K562 (cell line): ENCODE measurements around the gene LCN15. TPM values are rescaled to one million over a fixed set of nuclear protein-coding genes. Genes with fewer than 3 reads are reported as not detected.

Source experiments
- ATAC-seq: fragments of 200-7000 bp; cut with Tn5 transposase; 3 replicates; pipeline ENCODE4 v1.9.1; 2020; ENCODE audit warnings: moderate library complexity
- BruUV-seq: library from RNA; stranded (reverse); fragments of 400-500 nt; replicated peaks from 2 replicates; lab custom pipeline; 2021; lab: Mats Ljungman, UMichigan
- CTCF ChIA-PET: fragments of 300-600 bp; formaldehyde crosslinking; extraction: SDS; loops from one replicate; lab custom pipeline; 2021; ENCODE audit warnings: low intra/inter-chr PET ratio; lab: Yijun Ruan, JAX
- POLR2A ChIA-PET: fragments of 300-600, 350-650 bp; sonication (Branson Sonifier 250); formaldehyde crosslinking; extraction: SDS; loops from one replicate; lab custom pipeline; 2021; ENCODE audit warnings: antibody characterized with exemption, inconsistent platforms; lab: Yijun Ruan, JAX
- DNase-seq, 4 experiments: peaks; one replicate each; pipeline versions ENCODE4 v3.0.0 to v3.0.0-alpha.2; 2011 to 2018; ENCODE audit warnings: low spot score in 3 of 4, mixed read lengths in 3 of 4; ENCODE audit errors: extremely low read depth in 1 of 4
- FAIRE-seq: peaks from 2 replicates; lab custom pipeline; 2011; peaks lifted over from hg19 to GRCh38; lab: Jason Lieb, UNC
- H2AFZ ChIP-seq: 2 replicates; pipeline ENCODE4 v1.6.0; 2011; ENCODE audit warnings: low read depth, low read length, control low read depth, inconsistent platforms
- H3K27ac ChIP-seq: fragments of 200-600 bp; 3 replicates; pipeline ENCODE4 v1.8.0; 2011; ENCODE audit warnings: low read depth, mild to moderate bottlenecking, control low read depth, inconsistent platforms, low read length, moderate library complexity, mixed read lengths; ENCODE audit errors: extremely low read depth
- H3K27me3 ChIP-seq, 2 experiments: fragments of 300-600 bp in 1 of 2; 2 replicates in 1 of 2; 3 replicates in 1 of 2; pipeline versions ENCODE4 v1.6.0 to v1.8.0; 2011; ENCODE audit warnings: inconsistent platforms in 2 of 2, low read length in 2 of 2, mild to moderate bottlenecking in 1 of 2, mixed read lengths in 1 of 2, moderate library complexity in 1 of 2; ENCODE audit not compliant: control insufficient read depth in 2 of 2, insufficient read depth in 2 of 2
- H3K36me3 ChIP-seq: fragments of 300-600 bp; 3 replicates; pipeline ENCODE4 v1.8.0; 2011; ENCODE audit warnings: mild to moderate bottlenecking, low read length, inconsistent platforms; ENCODE audit not compliant: control insufficient read depth, insufficient read depth
- H3K4me1 ChIP-seq, 2 experiments: fragments of 200-600 bp in 1 of 2; replicated peaks in 1 of 2; 2 replicates in 1 of 2; 3 replicates in 1 of 2; pipeline versions ENCODE4 v1.5.1 to v1.8.0; 2011; ENCODE audit warnings: inconsistent platforms in 2 of 2, low read length in 2 of 2, mild to moderate bottlenecking in 1 of 2, mixed read lengths in 1 of 2, moderate library complexity in 1 of 2; ENCODE audit not compliant: control insufficient read depth in 2 of 2, insufficient read depth in 2 of 2
- H3K4me2 ChIP-seq: 2 replicates; pipeline ENCODE4 v1.6.1; 2011; ENCODE audit warnings: low read length, control low read depth, inconsistent platforms, mixed read lengths; ENCODE audit not compliant: insufficient read depth
- H3K4me3 ChIP-seq: fragments of 200-600 bp; sonication (generic), shearing (Covaris generic); 2 replicates; pipeline ENCODE4 v1.5.1; 2016; ENCODE audit warnings: control low read depth, inconsistent platforms
- H3K79me2 ChIP-seq: fragments of 200-600 bp; 3 replicates; pipeline ENCODE4 v1.8.0; 2011; ENCODE audit warnings: low read length, inconsistent platforms; ENCODE audit not compliant: control insufficient read depth, insufficient read depth
- H3K9ac ChIP-seq, 2 experiments: 2 replicates each; pipeline versions ENCODE4 v1.6.0 to v1.6.1; 2011; ENCODE audit warnings: low read depth in 2 of 2, low read length in 2 of 2, control low read depth in 1 of 2, inconsistent platforms in 1 of 2, mild to moderate bottlenecking in 1 of 2, mixed read lengths in 1 of 2; ENCODE audit not compliant: insufficient read depth in 1 of 2
- H3K9me1 ChIP-seq: one replicate; pipeline ENCODE4 v1.6.0; 2011; ENCODE audit warnings: inconsistent platforms, mild to moderate bottlenecking, low read length, moderate library complexity; ENCODE audit not compliant: control insufficient read depth, insufficient read depth
- H3K9me3 ChIP-seq: replicated peaks from 2 replicates; pipeline ENCODE4 v1.5.1; 2011; ENCODE audit warnings: low read depth, low read length, inconsistent platforms; ENCODE audit not compliant: control insufficient read depth, insufficient read depth
- H4K20me1 ChIP-seq: replicated peaks from 2 replicates; pipeline ENCODE4 v1.6.1; 2011; ENCODE audit warnings: low read length, inconsistent platforms, mixed read lengths; ENCODE audit not compliant: control insufficient read depth, insufficient read depth
- FOXP1 ChIP-seq: sonication (generic); formaldehyde crosslinking; IDR thresholded peaks from 2 replicates; pipeline ENCODE4 v1.8.0; 2022; ENCODE audit warnings: mild to moderate bottlenecking, missing genetic modification reagents
- PTBP1 ChIP-seq: fragments of 200-400 bp; formaldehyde crosslinking; IDR thresholded peaks from 2 replicates; pipeline ENCODE4 v1.6.1; 2017; ENCODE audit warnings: low read depth, low read length
- WGBS: fragments of 100-300 bp; shearing (Covaris generic); methylation state at CpG from one replicate; pipeline ENCODE4 v1.1.6; 2016; ENCODE audit warnings: low coverage, mixed read lengths; ENCODE audit not compliant: insufficient coverage; ENCODE audit errors: missing lambda C conversion rate; 5-methylcytosine and 5-hydroxymethylcytosine counted together
- in situ Hi-C: fragments of 300-500 bp; cut with MboI; formaldehyde crosslinking; loops from 4 replicates; pipeline ENCODE4 v1.15.0; 2018; ENCODE audit warnings: inconsistent platforms, mixed read lengths
- intact Hi-C: fragments of 100-400 bp; cut with micrococcal nuclease; formaldehyde crosslinking; loops from 2 replicates; pipeline ENCODE4 v1.14.2; 2022
- polyA plus RNA-seq, 8 experiments: library from polyadenylated mRNA; depleted of rRNA in 4 of 8; stranded (reverse) in 5 of 8; unstranded in 3 of 8; fragments of >200 nt; fragmentation: Nextera tagmentation in 2 of 8; fragmentation: Illumina TruSeq in 1 of 8; extraction: Ambion mirVana in 2 of 8; extraction: Trizol in 1 of 8; gene quantifications; 2 replicates each; pipeline versions ENCODE4 v1.2.1 to v1.2.3, GENCODE V29; 2011 to 2014; ENCODE audit warnings: inconsistent platforms in 1 of 8, missing spikeins in 1 of 8
- total RNA-seq, 7 experiments: library from RNA; depleted of rRNA in 6 of 7; stranded (reverse); fragments of >200 nt in 6 of 7; fragmentation: Illumina TruSeq in 2 of 7; extraction: Trizol in 2 of 7; gene quantifications; 2 replicates each; pipeline versions ENCODE4 v1.2.1 to v1.2.3, GENCODE V29; 2011 to 2021; ENCODE audit warnings: low replicate concordance in 1 of 7
- TF ChIP-seq, protein P1 (sequence below): fragments of 250-450 bp; sonication (Bioruptor Pico); IDR thresholded peaks from 2 replicates; pipeline ENCODE4 v1.4.0; 2020; ENCODE audit warnings: mild to moderate bottlenecking
- TF ChIP-seq, protein P2 (sequence below), 2 experiments: fragments of 450-650 bp; formaldehyde crosslinking in 1 of 2; IDR thresholded peaks; 2 replicates each; pipeline versions ENCODE4 v1.4.0 to v1.6.1; 2014 to 2020; ENCODE audit warnings: mild to moderate bottlenecking in 2 of 2, borderline replicate concordance in 1 of 2, low read depth in 1 of 2
- TF ChIP-seq, protein P3 (sequence below): sonication (generic); formaldehyde crosslinking; IDR thresholded peaks from 2 replicates; pipeline ENCODE4 v1.8.1; 2023; ENCODE audit warnings: mild to moderate bottlenecking, missing genetic modification reagents
- TF ChIP-seq, protein P4 (sequence below): sonication (generic); formaldehyde crosslinking; IDR thresholded peaks from 2 replicates; pipeline ENCODE4 v1.5.0; 2020; ENCODE audit warnings: missing genetic modification reagents

LCN15 gene
- total and polyA plus RNA-seq, 9 of the 15 experiments (the other 6 are each of a cell fraction or from before 2014, with no cell fraction given), result 0.66 TPM; not detected in 8

DNA sequence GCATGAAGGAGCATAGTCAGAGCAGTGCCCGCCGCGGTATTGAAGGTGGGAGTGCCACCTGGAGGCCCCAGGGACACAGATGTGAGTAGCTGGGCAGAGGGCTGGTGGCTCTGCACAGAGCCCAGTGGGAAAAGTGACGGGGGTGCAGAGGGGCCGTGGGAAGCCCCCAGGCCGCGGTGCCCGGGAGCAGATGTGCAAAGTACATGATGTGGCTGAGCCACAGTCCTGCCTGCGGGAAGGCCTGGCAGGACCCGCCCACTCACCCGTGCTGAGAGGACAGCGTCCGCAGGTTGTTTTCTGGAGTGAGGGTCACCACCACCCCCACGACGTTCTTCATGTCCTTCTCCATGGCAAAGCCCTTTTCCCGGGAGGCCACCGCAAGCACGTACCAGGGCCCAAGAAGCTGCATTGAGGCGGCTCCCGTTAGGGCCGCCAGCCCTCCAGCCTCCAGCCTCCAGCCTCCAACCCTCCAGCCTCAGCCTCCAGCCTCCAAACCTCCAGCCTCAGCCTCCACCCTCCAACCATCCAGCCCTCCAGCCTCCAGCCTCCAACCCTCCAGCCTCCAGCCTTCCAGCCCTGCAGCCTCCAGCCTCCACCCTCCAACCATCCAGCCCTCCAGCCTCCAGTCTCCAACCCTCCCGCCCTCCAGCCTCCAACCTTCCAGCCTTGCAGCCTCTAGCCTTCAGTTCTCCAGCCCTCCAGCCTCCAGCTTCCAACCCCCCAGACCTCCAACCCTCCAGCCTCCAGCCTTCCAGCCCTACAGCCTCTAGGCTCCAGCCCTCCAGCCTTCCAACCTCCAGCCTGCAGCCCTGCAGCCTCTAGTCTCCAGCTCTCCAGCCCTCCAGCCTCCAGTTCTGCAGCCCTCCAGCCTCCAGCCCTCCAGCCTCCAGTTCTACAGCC, 16.9 kb downstream of the LCN15 start:
- no TSS peak for BruUV-seq
- Histone ChIP-seq H4K20me1 (no peaks in the 10 kb centered on the region), H3K9me3 (0 out of 2 replicates have a peak, but pooled peaks cover 7% of the 10 kb centered on the region), H3K9me1 (no peaks in the 10 kb centered on the region), H3K79me2 (no peaks in the 10 kb centered on the region), H3K36me3 (no peaks in the 10 kb centered on the region), H3K4me2 (no peak overlapping the region), H3K9ac (no peak overlapping the region), H2AFZ (no peak overlapping the region), H3K27ac (no peak overlapping the region), H3K27me3 (no peaks in the 10 kb centered on the region), H3K4me3 (no peak overlapping the region), H3K4me1 (peaks cover 7 to 70% of the 10 kb centered on the region in 2 experiments)
- in situ Hi-C loops (no loop called here), intact Hi-C loops (no loop called here)
- ATAC-seq (no peak), FAIRE-seq (no peak), DNase-seq (no peak)
- POLR2A ChIA-PET, result interaction anchor here (1.0 to 1.3 kb wide), 2 partner anchors 12 to 13 kb away, joined by 3 read pairs; no protein-coding TSS in a partner anchor
- 53% methylated on average over 13 of the region's 22 CpGs for WGBS
- CTCF ChIA-PET, result no interaction called here
- TF ChIP-seq, protein P1, sequence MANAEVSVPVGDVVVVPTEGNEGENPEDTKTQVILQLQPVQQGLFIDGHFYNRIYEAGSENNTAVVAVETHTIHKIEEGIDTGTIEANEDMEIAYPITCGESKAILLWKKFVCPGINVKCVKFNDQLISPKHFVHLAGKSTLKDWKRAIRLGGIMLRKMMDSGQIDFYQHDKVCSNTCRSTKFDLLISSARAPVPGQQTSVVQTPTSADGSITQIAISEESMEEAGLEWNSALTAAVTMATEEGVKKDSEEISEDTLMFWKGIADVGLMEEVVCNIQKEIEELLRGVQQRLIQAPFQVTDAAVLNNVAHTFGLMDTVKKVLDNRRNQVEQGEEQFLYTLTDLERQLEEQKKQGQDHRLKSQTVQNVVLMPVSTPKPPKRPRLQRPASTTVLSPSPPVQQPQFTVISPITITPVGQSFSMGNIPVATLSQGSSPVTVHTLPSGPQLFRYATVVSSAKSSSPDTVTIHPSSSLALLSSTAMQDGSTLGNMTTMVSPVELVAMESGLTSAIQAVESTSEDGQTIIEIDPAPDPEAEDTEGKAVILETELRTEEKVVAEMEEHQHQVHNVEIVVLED (CRISPR knock-in tag), result no peak
- TF ChIP-seq PTBP1 (0 out of 2 replicates have a peak, but pooled peaks have one; percentile 48), FOXP1 (no peak)
- TF ChIP-seq, protein P2, sequence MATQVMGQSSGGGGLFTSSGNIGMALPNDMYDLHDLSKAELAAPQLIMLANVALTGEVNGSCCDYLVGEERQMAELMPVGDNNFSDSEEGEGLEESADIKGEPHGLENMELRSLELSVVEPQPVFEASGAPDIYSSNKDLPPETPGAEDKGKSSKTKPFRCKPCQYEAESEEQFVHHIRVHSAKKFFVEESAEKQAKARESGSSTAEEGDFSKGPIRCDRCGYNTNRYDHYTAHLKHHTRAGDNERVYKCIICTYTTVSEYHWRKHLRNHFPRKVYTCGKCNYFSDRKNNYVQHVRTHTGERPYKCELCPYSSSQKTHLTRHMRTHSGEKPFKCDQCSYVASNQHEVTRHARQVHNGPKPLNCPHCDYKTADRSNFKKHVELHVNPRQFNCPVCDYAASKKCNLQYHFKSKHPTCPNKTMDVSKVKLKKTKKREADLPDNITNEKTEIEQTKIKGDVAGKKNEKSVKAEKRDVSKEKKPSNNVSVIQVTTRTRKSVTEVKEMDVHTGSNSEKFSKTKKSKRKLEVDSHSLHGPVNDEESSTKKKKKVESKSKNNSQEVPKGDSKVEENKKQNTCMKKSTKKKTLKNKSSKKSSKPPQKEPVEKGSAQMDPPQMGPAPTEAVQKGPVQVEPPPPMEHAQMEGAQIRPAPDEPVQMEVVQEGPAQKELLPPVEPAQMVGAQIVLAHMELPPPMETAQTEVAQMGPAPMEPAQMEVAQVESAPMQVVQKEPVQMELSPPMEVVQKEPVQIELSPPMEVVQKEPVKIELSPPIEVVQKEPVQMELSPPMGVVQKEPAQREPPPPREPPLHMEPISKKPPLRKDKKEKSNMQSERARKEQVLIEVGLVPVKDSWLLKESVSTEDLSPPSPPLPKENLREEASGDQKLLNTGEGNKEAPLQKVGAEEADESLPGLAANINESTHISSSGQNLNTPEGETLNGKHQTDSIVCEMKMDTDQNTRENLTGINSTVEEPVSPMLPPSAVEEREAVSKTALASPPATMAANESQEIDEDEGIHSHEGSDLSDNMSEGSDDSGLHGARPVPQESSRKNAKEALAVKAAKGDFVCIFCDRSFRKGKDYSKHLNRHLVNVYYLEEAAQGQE (IDR thresholded peaks at IDR 0.05; ENCODE audit: borderline replicate concordance), result no peak
- TF ChIP-seq, protein P2 (CRISPR knock-in tag; IDR thresholded peaks at IDR 0.05; ENCODE audit: low read depth), result no peak
- TF ChIP-seq, protein P3, sequence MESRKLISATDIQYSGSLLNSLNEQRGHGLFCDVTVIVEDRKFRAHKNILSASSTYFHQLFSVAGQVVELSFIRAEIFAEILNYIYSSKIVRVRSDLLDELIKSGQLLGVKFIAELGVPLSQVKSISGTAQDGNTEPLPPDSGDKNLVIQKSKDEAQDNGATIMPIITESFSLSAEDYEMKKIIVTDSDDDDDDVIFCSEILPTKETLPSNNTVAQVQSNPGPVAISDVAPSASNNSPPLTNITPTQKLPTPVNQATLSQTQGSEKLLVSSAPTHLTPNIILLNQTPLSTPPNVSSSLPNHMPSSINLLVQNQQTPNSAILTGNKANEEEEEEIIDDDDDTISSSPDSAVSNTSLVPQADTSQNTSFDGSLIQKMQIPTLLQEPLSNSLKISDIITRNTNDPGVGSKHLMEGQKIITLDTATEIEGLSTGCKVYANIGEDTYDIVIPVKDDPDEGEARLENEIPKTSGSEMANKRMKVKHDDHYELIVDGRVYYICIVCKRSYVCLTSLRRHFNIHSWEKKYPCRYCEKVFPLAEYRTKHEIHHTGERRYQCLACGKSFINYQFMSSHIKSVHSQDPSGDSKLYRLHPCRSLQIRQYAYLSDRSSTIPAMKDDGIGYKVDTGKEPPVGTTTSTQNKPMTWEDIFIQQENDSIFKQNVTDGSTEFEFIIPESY (CRISPR knock-in tag), result peak; percentile 68
- TF ChIP-seq, protein P4, sequence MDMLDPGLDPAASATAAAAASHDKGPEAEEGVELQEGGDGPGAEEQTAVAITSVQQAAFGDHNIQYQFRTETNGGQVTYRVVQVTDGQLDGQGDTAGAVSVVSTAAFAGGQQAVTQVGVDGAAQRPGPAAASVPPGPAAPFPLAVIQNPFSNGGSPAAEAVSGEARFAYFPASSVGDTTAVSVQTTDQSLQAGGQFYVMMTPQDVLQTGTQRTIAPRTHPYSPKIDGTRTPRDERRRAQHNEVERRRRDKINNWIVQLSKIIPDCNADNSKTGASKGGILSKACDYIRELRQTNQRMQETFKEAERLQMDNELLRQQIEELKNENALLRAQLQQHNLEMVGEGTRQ, result no peak
